ENCODE measurements around the gene PCDHAC1.
A peak's percentile ranks its signal among the peaks of the same experiment; 100 is the strongest.
"Not testable (repeated sequence)": the region's sequence is repeated elsewhere in the genome, so short reads cannot be mapped to it uniquely, and the experiment has no call there.

The PCDHAC1 gene, protein sequence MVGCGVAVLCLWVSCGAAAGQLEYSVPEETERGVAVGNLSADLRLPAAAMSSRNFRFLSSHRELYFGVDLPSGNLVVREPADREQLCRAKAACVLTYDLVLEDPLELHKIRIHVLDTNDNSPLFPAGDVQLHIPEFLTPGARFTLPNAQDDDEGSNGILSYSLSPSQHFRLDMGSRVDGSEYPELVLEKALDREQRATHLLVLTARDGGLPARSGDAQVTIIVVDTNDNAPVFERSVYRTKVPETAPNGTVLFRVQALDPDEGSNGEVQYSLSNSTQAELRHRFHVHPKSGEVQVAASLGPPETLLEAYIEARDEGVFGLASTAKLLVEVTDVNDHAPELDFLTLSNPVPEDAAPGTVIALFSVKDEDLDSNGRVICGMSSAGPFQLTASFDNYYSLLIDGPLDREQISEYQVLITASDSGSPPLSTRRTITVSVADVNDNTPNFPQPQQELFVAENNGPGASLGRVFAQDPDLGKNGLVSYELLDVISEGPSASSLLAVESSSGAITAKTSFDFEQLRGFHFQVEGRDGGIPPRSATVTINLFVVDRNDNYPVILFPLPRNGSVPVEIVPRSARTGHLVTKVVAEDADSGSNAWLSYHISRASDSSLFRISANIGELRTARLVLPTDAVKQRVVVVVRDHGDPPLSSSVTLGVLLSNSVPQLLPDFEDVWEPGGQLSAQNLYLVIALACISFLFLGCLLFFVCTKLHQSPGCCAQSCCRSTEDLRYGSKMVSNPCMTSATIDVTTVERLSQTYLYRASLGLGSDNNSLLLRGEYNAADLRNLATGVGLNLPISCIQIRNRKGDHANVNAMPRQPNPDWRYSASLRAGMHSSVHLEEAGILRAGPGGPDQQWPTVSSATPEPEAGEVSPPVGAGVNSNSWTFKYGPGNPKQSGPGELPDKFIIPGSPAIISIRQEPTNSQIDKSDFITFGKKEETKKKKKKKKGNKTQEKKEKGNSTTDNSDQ

DNA sequence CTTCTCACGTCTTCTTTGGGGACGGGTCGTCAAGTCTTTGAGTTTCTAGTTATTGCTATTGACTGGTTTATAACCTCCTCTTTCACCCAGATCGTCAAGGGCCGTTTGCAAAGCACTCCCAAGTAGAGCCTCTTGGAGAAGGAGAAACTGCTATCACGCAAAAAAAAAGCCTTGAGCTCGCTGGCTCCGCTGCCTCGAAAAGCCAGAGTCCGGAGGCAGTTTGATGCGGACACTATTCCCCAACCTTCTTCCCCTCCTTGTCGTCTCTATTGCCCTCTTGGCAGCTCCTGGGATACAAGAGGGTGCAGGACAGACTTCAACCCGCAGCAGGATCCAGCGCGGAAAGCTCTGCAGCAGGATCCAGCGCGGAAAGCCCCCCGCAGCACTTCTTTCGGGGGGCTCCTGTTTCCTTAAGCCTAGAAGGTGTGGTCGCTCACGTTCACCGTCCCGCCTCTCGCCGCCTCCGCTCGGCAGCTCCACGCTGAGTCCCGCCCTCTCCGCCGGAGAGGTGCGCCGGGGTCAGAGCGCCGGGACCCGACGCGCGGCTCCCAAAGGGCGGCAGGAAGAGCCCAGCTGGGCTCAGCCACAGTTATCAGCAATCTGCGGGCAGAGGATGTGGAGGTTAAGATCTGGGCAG lies at the start of gene PCDHAC1:
TSS of gene PCDHAC1 (plus strand) at position 494 of the 637 bp plus-strand sequence. CDS start 594 bp downstream, outside the sequence.
- DNase-seq: no peak

DNA sequence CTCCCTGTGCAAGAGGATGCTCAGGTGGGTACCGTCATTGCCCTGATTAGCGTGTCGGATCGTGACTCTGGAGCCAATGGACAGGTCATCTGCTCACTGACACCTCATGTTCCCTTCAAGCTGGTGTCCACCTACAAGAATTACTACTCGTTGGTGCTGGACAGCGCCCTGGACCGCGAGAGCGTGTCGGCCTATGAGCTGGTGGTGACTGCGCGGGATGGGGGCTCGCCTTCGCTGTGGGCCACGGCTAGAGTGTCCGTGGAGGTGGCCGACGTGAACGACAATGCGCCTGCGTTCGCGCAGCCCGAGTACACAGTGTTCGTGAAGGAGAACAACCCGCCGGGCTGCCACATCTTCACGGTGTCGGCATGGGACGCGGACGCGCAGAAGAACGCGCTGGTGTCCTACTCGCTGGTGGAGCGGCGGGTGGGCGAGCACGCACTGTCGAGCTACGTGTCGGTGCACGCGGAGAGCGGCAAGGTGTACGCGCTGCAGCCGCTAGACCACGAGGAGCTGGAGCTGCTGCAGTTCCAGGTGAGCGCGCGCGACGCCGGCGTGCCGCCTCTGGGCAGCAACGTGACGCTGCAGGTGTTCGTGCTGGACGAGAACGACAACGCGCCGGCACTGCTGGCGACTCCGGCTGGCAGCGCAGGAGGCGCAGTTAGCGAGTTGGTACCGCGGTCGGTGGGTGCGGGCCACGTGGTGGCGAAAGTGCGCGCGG lies 49.4 kb upstream of the PCDHAC1 start:
- DNase-seq: not testable (repeated sequence)

DNA sequence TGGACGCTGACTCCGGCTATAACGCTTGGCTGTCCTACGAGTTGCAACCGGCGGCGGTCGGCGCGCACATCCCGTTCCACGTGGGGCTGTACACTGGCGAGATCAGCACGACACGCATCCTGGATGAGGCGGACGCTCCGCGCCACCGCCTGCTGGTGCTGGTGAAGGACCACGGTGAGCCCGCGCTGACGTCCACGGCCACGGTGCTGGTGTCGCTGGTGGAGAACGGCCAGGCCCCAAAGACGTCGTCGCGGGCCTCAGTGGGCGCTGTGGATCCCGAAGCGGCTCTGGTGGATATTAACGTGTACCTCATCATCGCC lies 48.9 kb upstream of the PCDHAC1 start:
- no peak for DNase-seq

DNA sequence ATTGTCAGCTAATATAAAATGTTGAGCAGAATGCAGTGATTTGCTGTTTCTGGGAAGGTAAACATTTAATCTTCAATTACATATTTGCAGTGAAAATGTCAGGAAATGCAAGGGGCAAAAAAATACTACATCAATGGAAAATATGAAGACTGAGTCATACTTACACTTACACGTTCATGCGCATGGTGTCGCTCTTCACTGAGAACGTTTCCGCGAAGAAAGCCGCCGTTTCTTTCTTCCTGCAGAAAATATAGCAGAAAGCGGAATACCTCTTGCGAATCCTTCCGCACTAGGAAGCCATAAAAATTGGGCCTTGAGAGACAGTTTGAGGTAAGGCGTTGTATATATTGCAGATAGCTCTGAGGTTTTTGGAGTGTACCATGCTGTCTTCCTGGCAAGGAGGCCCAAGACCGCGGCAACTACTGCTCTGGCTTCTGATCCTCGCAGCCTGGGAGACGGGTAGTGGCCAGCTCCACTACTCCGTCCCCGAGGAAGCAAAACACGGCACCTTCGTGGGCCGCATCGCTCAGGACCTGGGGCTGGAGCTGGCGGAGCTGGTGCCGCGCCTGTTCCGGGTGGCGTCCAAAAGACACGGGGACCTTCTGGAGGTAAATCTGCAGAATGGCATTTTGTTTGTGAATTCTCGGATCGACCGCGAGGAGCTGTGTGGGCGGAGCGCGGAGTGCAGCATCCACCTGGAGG lies 44.1 kb upstream of the PCDHAC1 start, which contains the start of gene PCDHA13:
TSS of gene PCDHA13 (plus strand) at position 236 of the 702 bp plus-strand sequence. CDS start at position 381, 145 bp downstream.
- no peak for DNase-seq

DNA sequence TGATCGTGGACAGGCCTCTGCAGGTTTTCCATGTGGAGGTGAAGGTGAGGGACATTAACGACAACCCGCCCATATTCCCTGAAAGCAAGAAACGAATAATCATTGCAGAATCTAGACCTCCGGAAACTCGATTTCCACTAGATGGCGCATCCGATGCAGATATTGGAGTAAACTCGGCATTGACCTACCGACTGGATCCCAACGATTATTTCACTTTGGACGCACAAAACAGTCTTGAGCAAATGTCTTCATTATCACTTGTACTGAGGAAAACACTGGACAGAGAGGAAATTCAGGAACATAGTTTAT lies 43.6 kb upstream of the PCDHAC1 start:
- no peak for DNase-seq

DNA sequence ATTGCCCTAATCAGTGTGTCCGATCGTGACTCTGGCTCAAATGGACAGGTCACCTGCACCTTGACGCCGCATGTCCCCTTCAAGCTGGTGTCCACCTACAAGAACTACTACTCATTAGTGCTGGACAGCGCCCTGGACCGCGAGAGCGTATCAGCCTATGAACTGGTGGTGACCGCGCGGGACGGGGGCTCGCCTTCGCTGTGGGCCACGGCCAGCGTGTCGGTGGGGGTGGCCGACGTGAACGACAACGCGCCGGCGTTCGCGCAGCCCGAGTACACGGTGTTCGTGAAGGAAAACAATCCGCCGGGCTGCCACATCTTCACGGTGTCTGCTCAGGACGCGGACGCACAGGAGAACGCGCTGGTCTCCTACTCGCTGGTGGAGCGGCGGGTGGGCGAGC lies 42.7 kb upstream of the PCDHAC1 start:
- no peak for DNase-seq

DNA sequence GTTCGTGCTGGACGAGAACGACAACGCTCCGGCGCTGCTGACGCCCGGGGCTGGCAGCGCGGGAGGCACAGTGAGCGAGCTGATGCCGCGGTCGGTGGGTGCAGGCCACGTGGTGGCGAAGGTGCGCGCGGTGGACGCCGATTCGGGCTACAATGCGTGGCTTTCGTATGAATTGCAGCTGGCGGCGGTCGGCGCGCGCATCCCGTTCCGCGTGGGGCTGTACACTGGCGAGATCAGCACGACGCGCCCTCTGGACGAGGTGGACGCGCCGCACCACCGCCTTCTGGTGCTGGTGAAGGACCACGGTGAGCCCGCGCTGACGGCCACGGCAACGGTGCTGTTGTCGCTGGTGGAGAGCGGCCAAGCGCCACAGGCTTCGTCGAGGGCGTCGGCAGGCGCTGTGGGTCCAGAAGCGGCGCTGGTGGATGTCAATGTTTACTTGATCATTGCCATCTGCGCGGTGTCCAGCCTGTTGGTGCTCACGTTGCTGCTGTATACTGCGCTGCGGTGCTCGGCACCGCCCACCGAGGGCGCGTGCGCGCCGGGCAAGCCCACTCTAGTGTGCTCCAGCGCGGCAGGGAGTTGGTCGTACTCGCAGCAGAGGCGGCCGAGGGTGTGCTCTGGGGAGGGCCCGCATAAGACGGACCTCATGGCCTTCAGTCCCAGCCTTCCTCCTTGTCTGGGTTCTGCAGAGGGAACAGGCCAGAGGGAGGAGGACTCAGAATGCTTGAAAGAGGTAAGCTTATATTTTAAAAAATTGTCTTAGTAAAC lies 42.0 kb upstream of the PCDHAC1 start:
- DNase-seq: no peak

DNA sequence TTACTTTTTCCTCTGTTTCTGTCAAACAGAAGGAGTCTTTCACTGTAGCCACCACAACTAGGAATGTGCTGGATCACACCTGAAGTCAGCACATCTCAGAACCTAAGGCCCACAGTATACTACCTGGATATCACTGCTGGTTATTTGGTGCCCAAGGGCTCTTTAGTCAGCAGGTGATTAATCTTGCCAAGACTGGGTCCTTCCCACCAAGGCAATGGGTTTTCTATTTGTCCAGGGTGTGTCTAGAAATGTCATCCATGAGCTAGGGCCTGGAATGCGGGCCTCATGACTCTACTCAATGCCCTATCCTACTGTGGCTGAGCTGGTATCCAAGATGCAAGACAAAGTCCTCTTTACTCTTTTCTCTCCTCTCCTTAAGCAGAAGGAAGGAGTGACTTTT lies 9.8 kb upstream of the PCDHAC1 start:
- DNase-seq: no peak

DNA sequence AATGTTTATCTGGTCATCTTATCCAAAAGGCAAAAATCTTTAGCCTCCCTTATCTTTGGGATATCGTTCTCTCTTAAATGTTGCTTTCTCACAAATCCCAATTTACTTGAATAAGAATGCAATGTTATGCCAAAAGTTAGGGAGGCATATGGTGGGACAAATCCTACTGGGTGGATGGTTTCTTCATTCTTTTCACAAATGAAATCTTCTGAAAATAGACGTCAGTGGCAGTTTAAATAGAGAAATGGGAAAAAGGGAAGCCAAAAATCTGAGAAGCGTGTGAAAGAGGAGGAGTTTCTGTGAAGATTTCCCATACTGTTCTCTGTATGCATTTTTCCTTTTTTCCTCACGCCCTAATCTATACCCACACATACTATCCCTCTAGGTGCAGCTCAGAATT lies 2.5 kb upstream of the PCDHAC1 start:
- no peak for DNase-seq

DNA sequence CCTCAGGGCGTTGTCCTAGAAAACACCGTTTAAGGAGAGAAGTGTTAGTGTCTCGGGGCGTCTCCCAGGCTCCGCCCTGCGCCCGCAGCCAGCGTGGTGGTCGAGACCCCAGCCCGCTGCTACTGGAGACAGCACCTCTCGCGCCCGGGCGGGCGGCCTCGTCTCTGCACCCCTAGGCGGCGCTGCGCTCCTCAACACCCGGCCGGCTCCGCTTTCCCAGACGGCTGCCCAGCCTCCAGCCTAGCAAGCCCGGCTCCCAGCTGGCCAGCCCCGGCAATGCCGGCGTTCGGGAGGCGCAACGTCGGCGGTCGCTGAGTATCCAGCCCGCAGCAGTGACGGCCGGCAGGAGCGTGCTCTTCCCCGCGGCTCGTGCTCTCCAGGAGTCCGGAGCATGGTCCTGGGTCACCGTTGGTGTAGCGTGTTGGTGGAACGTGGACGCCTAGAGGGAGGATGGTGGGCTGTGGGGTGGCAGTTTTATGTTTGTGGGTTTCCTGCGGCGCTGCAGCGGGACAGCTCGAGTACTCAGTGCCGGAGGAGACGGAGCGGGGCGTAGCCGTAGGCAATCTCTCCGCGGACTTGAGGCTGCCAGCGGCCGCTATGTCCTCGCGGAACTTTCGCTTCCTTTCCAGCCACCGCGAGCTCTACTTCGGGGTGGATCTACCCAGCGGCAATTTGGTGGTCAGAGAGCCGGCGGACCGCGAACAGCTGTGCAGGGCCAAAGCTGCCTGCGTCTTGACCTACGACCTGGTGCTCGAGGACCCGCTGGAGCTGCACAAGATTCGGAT lies 536 bp downstream of the PCDHAC1 start:
- DNase-seq: peak; percentile 5

DNA sequence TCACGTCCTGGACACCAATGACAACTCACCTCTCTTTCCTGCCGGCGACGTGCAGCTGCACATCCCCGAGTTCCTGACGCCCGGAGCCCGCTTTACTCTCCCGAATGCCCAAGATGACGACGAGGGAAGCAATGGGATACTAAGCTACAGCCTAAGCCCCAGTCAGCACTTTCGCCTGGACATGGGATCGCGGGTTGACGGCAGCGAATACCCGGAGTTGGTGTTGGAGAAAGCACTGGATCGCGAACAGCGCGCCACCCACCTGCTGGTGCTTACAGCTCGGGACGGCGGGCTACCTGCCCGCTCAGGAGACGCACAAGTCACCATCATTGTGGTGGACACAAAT lies 1.1 kb downstream of the PCDHAC1 start:
- DNase-seq: no peak

DNA sequence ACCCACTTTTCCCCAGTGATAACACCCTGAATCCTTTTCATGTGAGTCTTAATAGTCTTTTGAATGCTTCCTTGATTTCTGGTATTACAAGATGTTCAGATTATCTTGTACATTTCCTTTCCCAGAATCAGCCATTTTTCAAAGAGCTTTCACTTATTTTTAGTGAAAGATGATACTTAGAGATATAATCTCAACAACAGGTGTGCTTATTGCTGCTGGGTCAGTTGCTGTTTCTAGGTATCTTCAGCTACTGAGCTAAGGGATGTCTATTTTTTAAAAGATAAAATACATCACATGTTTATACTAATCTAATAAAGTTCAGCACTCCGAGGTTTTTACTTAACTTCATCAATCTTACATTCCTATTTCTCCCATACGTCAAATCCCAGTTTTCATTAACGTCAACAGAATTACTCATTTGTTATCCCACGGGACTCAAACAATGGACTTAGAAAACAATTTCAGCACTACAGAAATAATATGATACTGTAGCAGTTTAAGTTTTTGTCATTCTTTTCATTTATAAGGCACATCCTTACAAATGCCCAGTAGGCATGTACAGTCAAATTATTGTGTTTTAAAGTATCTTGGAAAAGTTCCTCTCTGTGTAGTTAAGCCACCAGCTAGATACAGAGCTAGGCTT lies 9.0 kb downstream of the PCDHAC1 start:
- no peak for DNase-seq

DNA sequence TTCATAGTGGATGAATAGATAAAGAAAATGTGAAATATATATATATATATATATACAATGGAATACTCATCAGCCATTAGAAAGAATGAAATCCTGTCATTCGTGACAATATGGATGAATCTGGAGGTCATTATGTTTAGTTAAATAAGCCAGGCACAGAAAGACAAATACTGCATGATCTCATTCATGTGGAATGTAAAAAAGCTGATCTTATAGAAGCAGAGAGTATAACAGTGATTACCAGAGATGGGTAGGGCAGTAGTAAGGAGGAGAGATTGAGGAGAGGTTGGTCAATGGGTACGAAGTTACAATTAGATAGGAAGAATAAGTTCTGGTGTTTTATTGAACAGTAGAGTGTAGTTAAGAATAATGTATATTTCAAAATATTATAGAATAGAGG lies 20.5 kb downstream of the PCDHAC1 start:
- no peak for DNase-seq

DNA sequence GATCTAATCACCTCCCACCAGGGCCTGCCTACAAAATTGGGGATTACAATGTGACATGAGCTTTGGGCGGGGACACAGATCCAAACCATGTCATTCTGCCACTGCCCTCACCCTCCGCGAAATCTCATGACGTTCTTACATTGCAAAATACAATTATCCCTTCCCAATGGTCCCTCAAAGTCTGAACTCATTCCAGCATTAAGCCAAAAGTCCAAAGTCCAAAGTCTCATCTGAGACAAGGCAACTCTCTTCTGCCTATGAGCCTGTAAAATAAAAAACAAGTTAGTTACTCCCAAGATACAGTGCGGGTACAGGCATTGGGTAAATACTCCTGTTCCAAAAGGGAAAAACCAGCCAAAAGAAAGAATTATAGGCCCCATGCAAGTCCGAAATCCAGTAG lies 25.5 kb downstream of the PCDHAC1 start:
- DNase-seq: no peak

DNA sequence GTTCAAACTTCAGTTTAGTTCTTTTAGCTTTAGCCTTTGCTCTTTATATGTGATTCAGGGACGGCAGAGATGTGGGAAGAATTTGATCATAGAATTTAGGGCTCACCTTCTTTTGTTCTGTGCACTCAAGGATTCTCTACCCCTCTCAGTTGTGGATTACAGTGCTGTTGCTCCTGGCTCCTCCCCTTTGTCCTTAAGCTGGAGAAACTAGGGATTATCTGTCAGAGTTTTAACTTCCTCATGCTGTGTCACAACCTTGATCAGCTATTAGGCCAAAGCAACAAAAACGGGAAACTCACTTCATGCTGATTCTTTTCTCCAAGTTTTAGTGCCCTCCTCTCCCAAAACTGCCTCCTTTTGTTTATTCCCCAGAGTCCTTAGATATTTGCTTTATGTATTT lies 27.1 kb downstream of the PCDHAC1 start:
- DNase-seq: no peak

DNA sequence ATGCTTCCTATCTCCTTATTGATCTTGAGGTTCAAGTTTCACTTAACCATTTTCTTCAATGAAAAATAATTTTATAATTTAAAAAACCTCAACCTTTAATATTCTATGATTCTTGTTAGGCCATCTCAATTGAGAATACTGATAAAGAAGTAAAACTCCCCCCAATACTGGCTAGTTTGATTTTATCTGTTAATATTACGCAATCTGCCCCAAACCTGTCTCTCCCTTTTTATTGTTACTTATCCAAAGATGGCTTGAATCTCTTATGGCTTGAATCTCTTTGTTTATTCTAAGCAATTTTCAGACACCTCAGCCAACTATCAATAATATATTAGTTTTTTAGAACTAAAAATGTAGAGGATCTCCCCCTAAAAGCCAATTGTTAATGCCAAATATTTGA lies 36.1 kb downstream of the PCDHAC1 start:
- no peak for DNase-seq

DNA sequence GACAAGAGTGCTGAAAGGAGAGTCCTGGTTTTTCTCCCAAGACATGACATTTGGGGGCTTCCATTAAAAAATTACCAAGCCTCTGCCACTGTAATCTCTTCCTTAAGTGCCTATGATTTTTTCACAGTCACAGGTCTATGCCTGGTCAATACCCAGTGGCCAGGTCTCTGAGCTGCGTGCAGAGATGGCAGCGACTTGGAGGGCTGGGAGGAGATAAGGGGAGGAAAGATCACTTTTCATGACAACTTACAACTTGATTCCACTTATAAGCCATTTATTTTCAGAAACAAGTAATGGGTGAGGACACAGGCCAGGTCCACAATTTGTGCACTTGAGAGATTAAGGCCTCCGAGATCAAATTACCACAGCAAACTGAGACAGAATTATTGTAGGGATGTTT lies 38.3 kb downstream of the PCDHAC1 start:
- DNase-seq: no peak

DNA sequence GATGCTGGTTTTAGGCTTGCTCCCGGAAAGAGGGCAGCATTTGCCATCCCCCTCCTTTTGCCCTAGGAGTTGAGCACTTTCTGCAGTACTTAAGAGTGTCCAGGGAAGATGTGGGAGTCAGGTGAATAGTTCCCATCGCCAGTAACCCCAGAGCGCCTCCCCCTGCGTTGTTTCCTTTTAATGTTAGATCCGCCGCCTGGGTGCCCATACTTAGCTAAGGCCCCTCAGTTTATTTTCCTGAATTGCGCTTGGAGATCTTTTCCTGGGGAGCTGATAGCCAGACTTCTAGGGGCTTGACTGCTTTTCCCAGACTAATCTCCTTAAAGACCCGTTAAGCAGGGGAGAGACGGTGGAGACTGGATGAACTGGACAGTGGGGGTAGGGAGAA lies 39.8 kb downstream of the PCDHAC1 start:
- no peak for DNase-seq

DNA sequence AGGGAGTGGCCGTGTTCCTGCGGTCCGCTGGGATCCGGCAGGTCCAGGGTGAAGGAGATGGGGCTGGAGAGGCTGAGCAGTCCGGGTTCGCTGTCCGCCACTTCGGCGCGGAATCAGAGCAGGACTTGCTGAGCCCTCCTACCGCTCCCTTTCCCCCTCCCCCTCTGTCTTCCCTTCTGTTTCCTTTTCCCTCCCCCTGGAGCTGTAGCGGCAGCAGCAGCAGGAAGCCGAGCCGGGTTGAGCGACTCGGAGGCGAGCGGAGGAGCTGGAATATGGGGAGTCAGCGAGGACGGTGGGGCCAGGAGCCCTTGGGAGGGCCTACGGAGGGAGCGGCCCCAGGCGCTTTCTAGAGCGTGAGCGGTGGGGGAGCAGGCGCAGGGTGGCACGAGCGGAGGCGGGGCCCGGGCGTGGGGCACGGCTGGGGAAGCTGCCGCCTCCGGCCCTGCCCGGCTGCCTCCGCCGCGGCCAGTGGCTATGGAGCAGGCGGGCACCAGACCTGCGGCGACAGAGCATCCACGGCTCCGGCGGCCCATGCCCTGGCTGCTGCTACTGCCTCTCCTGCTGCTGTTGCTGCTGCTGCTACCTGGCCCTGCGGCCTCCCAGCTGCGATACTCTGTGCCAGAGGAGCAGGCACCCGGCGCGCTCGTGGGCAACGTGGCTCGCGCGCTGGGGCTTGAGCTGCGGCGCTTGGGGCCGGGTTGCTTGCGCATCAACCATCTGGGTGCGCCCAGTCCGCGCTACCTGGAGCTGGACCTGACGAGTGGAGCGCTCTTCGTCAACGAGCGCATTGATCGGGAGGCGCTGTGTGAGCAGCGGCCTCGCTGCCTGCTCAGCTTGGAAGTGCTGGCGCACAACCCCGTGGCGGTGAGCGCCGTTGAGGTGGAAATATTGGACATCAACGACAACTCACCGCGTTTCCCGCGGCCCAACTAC lies 40.5 kb downstream of the PCDHAC1 start, which contains the start of gene PCDHAC2:
TSS of gene PCDHAC2 (plus strand) at position 184 of the 933 bp plus-strand sequence. CDS start at position 475, 291 bp downstream.
- no peak for DNase-seq
